Body of pancreas (tissue), 4 donors: Measurements from ENCODE around the gene LGALS16.

ENCODE experiments used
- CTCF ChIP-seq, 7 experiments: fragments of 450-650 bp in 4 of 7; fragments of 200-600 bp in 3 of 7; sonication (generic) in 3 of 7; IDR thresholded peaks; one replicate each; pipeline ENCODE4 v1.5.1; 2016 to 2019; ENCODE audit warnings: antibody characterized with exemption in 7 of 7
- POLR2A ChIP-seq, 3 donors: fragments of 450-650 bp; IDR thresholded peaks; one replicate each; pipeline ENCODE4 v1.6.1; 2016; ENCODE audit warnings: antibody characterized with exemption in 3 of 3, mild to moderate bottlenecking in 2 of 3

GRCh38 chr19:39659791-39660190, 4.1 kb downstream of the LGALS16 start:
- TF ChIP-seq CTCF (IDR thresholded peaks at IDR 0.05) = no peak
- TF ChIP-seq POLR2A (IDR thresholded peaks at IDR 0.05) = no peak
